PC-3 (cell line): ENCODE measurements around the gene DEPDC7. TPM values are rescaled to one million over a fixed set of nuclear protein-coding genes. Genes with fewer than 3 reads are reported as not detected.

Experiments
- ATAC-seq: fragments of 200-7000 bp; cut with Tn5 transposase; 2 replicates; pipeline ENCODE4 v1.9.1; 2020; ENCODE audit warnings: mild to moderate bottlenecking, moderate library complexity
- BruUV-seq: library from RNA; stranded (reverse); fragments of 400-500 nt; replicated peaks from 2 replicates; lab custom pipeline; 2021; lab: Mats Ljungman, UMichigan
- CTCF ChIA-PET: fragments of 300-600 bp; sonication (Branson Sonifier 250); formaldehyde crosslinking; loops from one replicate; lab custom pipeline; 2022; ENCODE audit warnings: antibody characterized with exemption; lab: Charles Lee
- POLR2A ChIA-PET: fragments of 300-600 bp; sonication (Branson Sonifier 250); formaldehyde crosslinking; loops from one replicate; lab custom pipeline; 2022; ENCODE audit warnings: antibody characterized with exemption; ENCODE audit not compliant: unreplicated experiment; lab: Charles Lee
- DNase-seq: peaks from one replicate; pipeline ENCODE4 v3.0.0-alpha.2; 2015
- H2AFZ ChIP-seq: fragments of 300-600 bp; sonication (generic); 2 replicates; pipeline ENCODE4 v1.6.0; 2016; ENCODE audit warnings: antibody characterized with exemption, low read length
- H3F3A ChIP-seq: fragments of 300-600 bp; sonication (generic); one replicate; pipeline ENCODE4 v1.6.0; 2017; ENCODE audit warnings: antibody characterized with exemption, low read length, control low read depth, mild to moderate bottlenecking; ENCODE audit not compliant: unreplicated experiment
- H3K27ac ChIP-seq: fragments of 300-600 bp; sonication (generic); 2 replicates; pipeline ENCODE4 v1.5.1; 2016; ENCODE audit warnings: mild to moderate bottlenecking, low read length
- H3K27me3 ChIP-seq: fragments of 300-600 bp; sonication (generic); 2 replicates; pipeline ENCODE4 v1.6.1; 2016; ENCODE audit warnings: low read length, mixed read lengths
- H3K36me3 ChIP-seq: fragments of 300-600 bp; sonication (generic); 2 replicates; pipeline ENCODE4 v1.6.1; 2016; ENCODE audit warnings: low read depth, mixed run types, low read length, mixed read lengths
- H3K4me1 ChIP-seq: fragments of 300-600 bp; sonication (generic); 2 replicates; pipeline ENCODE4 v1.5.1; 2016; ENCODE audit warnings: low read length; ENCODE audit not compliant: insufficient read depth
- H3K4me2 ChIP-seq: fragments of 300-600 bp; sonication (generic); 2 replicates; pipeline ENCODE4 v1.6.0; 2016; ENCODE audit warnings: low read length
- H3K4me3 ChIP-seq: fragments of 300-600 bp; sonication (generic); 2 replicates; pipeline ENCODE4 v1.5.1; 2016; ENCODE audit warnings: mild to moderate bottlenecking, low read length, mixed read lengths
- H3K79me2 ChIP-seq: fragments of 300-600 bp; sonication (generic); 2 replicates; pipeline ENCODE4 v1.6.1; 2017; ENCODE audit warnings: low read length, mixed read lengths
- H3K9ac ChIP-seq: fragments of 300-600 bp; sonication (generic); 2 replicates; pipeline ENCODE4 v1.6.0; 2016; ENCODE audit warnings: mild to moderate bottlenecking, low read length
- H3K9me2 ChIP-seq: fragments of 300-600 bp; sonication (generic); replicated peaks from 2 replicates; pipeline ENCODE4 v1.6.1; 2016; ENCODE audit warnings: mixed run types, low read length, mixed read lengths
- H3K9me3 ChIP-seq: fragments of 300-600 bp; sonication (generic); 2 replicates; pipeline ENCODE4 v1.6.1; 2016; ENCODE audit warnings: low read length, mixed read lengths
- H4K20me1 ChIP-seq: fragments of 300-600 bp; sonication (generic); 2 replicates; pipeline ENCODE4 v1.6.1; 2016; ENCODE audit warnings: low read length, mixed read lengths
- CTCF ChIP-seq: fragments of 300-600 bp; sonication (generic); conservative IDR thresholded peaks from 2 replicates; pipeline ENCODE4 v1.5.1; 2017; ENCODE audit warnings: antibody characterized with exemption, low read depth, mild to moderate bottlenecking, low read length
- EZH2 ChIP-seq: fragments of 300-600 bp; sonication (generic); IDR thresholded peaks from one replicate; pipeline ENCODE4 v1.6.1; 2017; ENCODE audit warnings: antibody characterized with exemption, mild to moderate bottlenecking, low read length; ENCODE audit not compliant: unreplicated experiment
- EZH2phosphoT487 ChIP-seq: fragments of 300-600 bp; sonication (generic); IDR thresholded peaks from 2 replicates; pipeline ENCODE4 v1.6.1; 2018; ENCODE audit warnings: mild to moderate bottlenecking, antibody characterized with exemption, low read length, borderline replicate concordance
- intact Hi-C: fragments of 100-400 bp; cut with micrococcal nuclease; formaldehyde crosslinking; loops from 2 replicates; pipeline ENCODE4 v1.9.0; 2023
- total RNA-seq: library from RNA; depleted of rRNA; stranded (reverse); fragments of >200 nt; gene quantifications from 2 replicates; pipeline ENCODE4 v1.2.3, GENCODE V29; 2014

The DEPDC7 gene
- total RNA-seq, 1 experiment from 2014 or later = not detected

- Histone ChIP-seq H3K36me3 (no peaks in the 10 kb centered on the region), H3K4me1 (peaks cover 46% of the 10 kb centered on the region), H3K9me3 (no peaks in the 10 kb centered on the region), H3K27ac (peak overlapping the region; percentile 88), H2AFZ (peak overlapping the region; percentile 92), H3K9ac (peak overlapping the region; percentile 87), H3K4me2 (peak overlapping the region; percentile 89), H4K20me1 (no peaks in the 10 kb centered on the region), H3K27me3 (no peaks in the 10 kb centered on the region), H3F3A (peaks cover 5% of the 10 kb centered on the region), H3K79me2 (peaks cover 24% of the 10 kb centered on the region), H3K9me2 (no peaks in the 10 kb centered on the region), H3K4me3 (peak overlapping the region; percentile 95)
- intact Hi-C loops = no loop called here
- TF ChIP-seq EZH2 = no peak
- TF ChIP-seq EZH2phosphoT487 = no peak
- no peak for TF ChIP-seq CTCF
- peak; percentile 5 for ATAC-seq
- ChIA-PET CTCF (interaction anchor here (1.0 kb wide), 1 partner anchor 25 kb away, joined by 3 read pairs; no protein-coding TSS in a partner anchor), POLR2A (interaction anchor here (0.8 kb wide), 1 partner anchor 15 kb away, joined by 3 read pairs; no protein-coding TSS in a partner anchor)
- BruUV-seq = TSS peak; percentile 61
- DNase-seq = peak; percentile 15
Observed at GRCh38 chr11:33040033-33040861, 24.6 kb downstream of the DEPDC7 start.

GRCh38 chr11:33040862-33041453, 25.3 kb downstream of the DEPDC7 start:
- BruUV-seq = no TSS peak
- H4K20me1 ChIP-seq = no peaks in the 10 kb centered on the region
- H3K4me3 ChIP-seq = peak overlapping the region; percentile 95; the same call in 1 of the 2 replicates
- ChIA-PET CTCF (no interaction called here), POLR2A (no interaction called here)
- no peaks in the 10 kb centered on the region for H3K9me3 ChIP-seq
- peak overlapping the region; percentile 89 for H3K4me2 ChIP-seq
- H3K27ac ChIP-seq = peak overlapping the region; percentile 88; the same call in 1 of the 2 replicates
- H3K27me3 ChIP-seq = no peaks in the 10 kb centered on the region
- ATAC-seq (no peak), DNase-seq (no peak)
- no peak overlapping the region; the same call in 1 of the 2 replicates for H3K9ac ChIP-seq
- intact Hi-C loops = no loop called here
- no peak overlapping the region for H2AFZ ChIP-seq
- peaks cover 24% of the 10 kb centered on the region for H3K79me2 ChIP-seq
- H3K36me3 ChIP-seq = no peaks in the 10 kb centered on the region
- H3K9me2 ChIP-seq = no peaks in the 10 kb centered on the region
- H3K4me1 ChIP-seq = peaks cover 53% of the 10 kb centered on the region
- TF ChIP-seq EZH2 (no peak), EZH2phosphoT487 (no peak)
- H3F3A ChIP-seq = peaks cover 5% of the 10 kb centered on the region

GRCh38 chr11:33043221-33043830, 27.6 kb downstream of the DEPDC7 start:
- H3K9ac ChIP-seq = peak overlapping the region; percentile 72
- no peaks in the 10 kb centered on the region for H4K20me1 ChIP-seq
- no peaks in the 10 kb centered on the region for H3K9me2 ChIP-seq
- DNase-seq (peak; percentile 67), ATAC-seq (no peak)
- peak overlapping the region; percentile 96 for H3K27ac ChIP-seq
- peaks cover 5% of the 10 kb centered on the region for H3F3A ChIP-seq
- no peak overlapping the region for H2AFZ ChIP-seq
- intact Hi-C loops = no loop called here
- POLR2A ChIA-PET = interaction anchor here (0.7 kb wide), 1 partner anchor 47 kb away, joined by 3 read pairs; no protein-coding TSS in a partner anchor
- peaks cover 24% of the 10 kb centered on the region for H3K79me2 ChIP-seq
- peak overlapping the region; percentile 46; the same call in 1 of the 2 replicates for H3K4me3 ChIP-seq
- CTCF ChIA-PET = no interaction called here
- H3K36me3 ChIP-seq = peaks cover 5% of the 10 kb centered on the region; the same call in 1 of the 2 replicates
- H3K4me1 ChIP-seq = peaks cover 62% of the 10 kb centered on the region
- H3K9me3 ChIP-seq = no peaks in the 10 kb centered on the region
- H3K4me2 ChIP-seq = peak overlapping the region; percentile 79
- no peaks in the 10 kb centered on the region for H3K27me3 ChIP-seq
- TF ChIP-seq EZH2phosphoT487 = no peak
- TF ChIP-seq CTCF = no peak
- TF ChIP-seq EZH2 = no peak
- no TSS peak for BruUV-seq
